GM23338 (cell line): Measurements from ENCODE around the gene DIO1. TPM values are rescaled to one million over a fixed set of nuclear protein-coding genes. Genes with fewer than 3 reads are reported as not detected.
A peak's percentile ranks its signal among the peaks of the same experiment; 100 is the strongest.

Source experiments
- ATAC-seq: fragments of 200-7000 bp; cut with Tn5 transposase; 3 replicates; pipeline ENCODE4 v1.9.1; 2020
- DNase-seq: peaks from one replicate; pipeline ENCODE4 v3.0.0-alpha.2; 2015; ENCODE audit warnings: low spot score
- H2AFZ ChIP-seq: fragments of 200-600 bp; sonication (generic); 2 replicates; pipeline ENCODE4 v1.8.0; 2016; ENCODE audit warnings: antibody characterized with exemption, mild to moderate bottlenecking, moderate library complexity
- H3F3A ChIP-seq: fragments of 200-600 bp; sonication (generic); replicated peaks from 2 replicates; pipeline ENCODE4 v1.8.0; 2017; ENCODE audit warnings: antibody characterized with exemption, mixed run types, low read depth
- H3K27ac ChIP-seq: fragments of 200-600 bp; sonication (generic); 2 replicates; pipeline ENCODE4 v1.6.1; 2016; ENCODE audit warnings: low read depth
- H3K27me3 ChIP-seq: fragments of 200-600 bp; sonication (generic); 2 replicates; pipeline ENCODE4 v1.8.0; 2016; ENCODE audit warnings: mild to moderate bottlenecking, mixed run types, moderate library complexity; ENCODE audit not compliant: insufficient read depth
- H3K36me3 ChIP-seq: fragments of 200-600 bp; sonication (generic); 2 replicates; pipeline ENCODE4 v1.8.0; 2016; ENCODE audit warnings: mild to moderate bottlenecking; ENCODE audit not compliant: insufficient read depth
- H3K4me1 ChIP-seq: fragments of 200-600 bp; sonication (generic); 2 replicates; pipeline ENCODE4 v1.8.0; 2016; ENCODE audit warnings: mild to moderate bottlenecking, moderate library complexity; ENCODE audit not compliant: insufficient read depth
- H3K4me2 ChIP-seq: fragments of 200-600 bp; sonication (generic); 2 replicates; pipeline ENCODE4 v1.7.1; 2017; ENCODE audit warnings: mixed run types
- H3K4me3 ChIP-seq: fragments of 200-600 bp; sonication (generic); 2 replicates; pipeline ENCODE4 v1.6.1; 2016; ENCODE audit warnings: mixed run types
- H3K79me2 ChIP-seq: fragments of 200-600 bp; sonication (generic); replicated peaks from 2 replicates; pipeline ENCODE4 v1.8.0; 2017; ENCODE audit warnings: mild to moderate bottlenecking; ENCODE audit not compliant: insufficient read depth
- H3K9me2 ChIP-seq: fragments of 200-600 bp; sonication (generic); 2 replicates; pipeline ENCODE4 v1.8.0; 2017; ENCODE audit not compliant: insufficient read depth
- H4K20me1 ChIP-seq: fragments of 200-600 bp; sonication (generic); replicated peaks from 2 replicates; pipeline ENCODE4 v1.8.0; 2017; ENCODE audit warnings: mild to moderate bottlenecking; ENCODE audit not compliant: insufficient read depth
- H3K27ac Mint-ChIP-seq: 2 replicates; pipeline ENCODE4 v1.8.0; 2020; ENCODE audit warnings: inconsistent platforms, mild to moderate bottlenecking, moderate library complexity, mixed read lengths
- H3K27me3 Mint-ChIP-seq: 3 replicates; pipeline ENCODE4 v1.8.0; 2022; ENCODE audit warnings: low read depth, mild to moderate bottlenecking, moderate library complexity, mixed read lengths, inconsistent platforms; ENCODE audit not compliant: insufficient read depth, poor library complexity
- H3K36me3 Mint-ChIP-seq: 3 replicates; pipeline ENCODE4 v1.8.0; 2021; ENCODE audit warnings: low read depth, mild to moderate bottlenecking, inconsistent platforms, moderate library complexity, mixed read lengths
- H3K4me1 Mint-ChIP-seq: 3 replicates; pipeline ENCODE4 v1.8.0; 2020; ENCODE audit warnings: mild to moderate bottlenecking, inconsistent platforms, mixed read lengths
- H3K4me3 Mint-ChIP-seq: 3 replicates; pipeline ENCODE4 v1.8.0; 2021; ENCODE audit warnings: moderate library complexity, mild to moderate bottlenecking, inconsistent platforms, mixed read lengths
- H3K9me3 Mint-ChIP-seq: 3 replicates; pipeline ENCODE4 v1.8.0; 2020; ENCODE audit warnings: moderate library complexity, mild to moderate bottlenecking, inconsistent platforms, mixed read lengths
- EZH2 ChIP-seq: fragments of 200-600 bp; sonication (generic); IDR thresholded peaks from one replicate; pipeline ENCODE4 v1.8.0; 2017; ENCODE audit warnings: antibody characterized with exemption, mild to moderate bottlenecking, low read depth; ENCODE audit not compliant: unreplicated experiment
- JUNB ChIP-seq: IDR thresholded peaks from one replicate; pipeline ENCODE4 v1.6.1; 2016; ENCODE audit warnings: antibody characterized with exemption; ENCODE audit not compliant: unreplicated experiment
- long read RNA-seq: library from polyadenylated mRNA; unstranded; transcript quantifications from one replicate; pipeline ENCODE4 v2.0.0, GENCODE V29; 2020; ENCODE audit not compliant: unreplicated experiment
- polyA plus RNA-seq: library from polyadenylated mRNA; unstranded; fragments of >200 nt; fragmentation: Nextera tagmentation; extraction: Ambion mirVana; gene quantifications from 2 replicates; pipeline ENCODE4 v1.2.1, GENCODE V29; 2016
- total RNA-seq: library from RNA; depleted of rRNA; stranded (reverse); fragments of >200 nt; shearing (Covaris generic); gene quantifications from 2 replicates; pipeline ENCODE4 v1.2.3, GENCODE V29; 2014; rRNA removed
- TF ChIP-seq, protein P1 (sequence below): IDR thresholded peaks from one replicate; pipeline ENCODE4 v1.6.1; 2018; ENCODE audit warnings: antibody characterized with exemption; ENCODE audit not compliant: unreplicated experiment
- TF ChIP-seq, protein P2 (sequence below): fragments of 250-450 bp; sonication (Bioruptor Pico); IDR thresholded peaks from 2 replicates; pipeline ENCODE4 v1.5.0; 2020; ENCODE audit warnings: mild to moderate bottlenecking, moderate library complexity

Gene DIO1
- total RNA-seq (not detected in 2 replicates), polyA plus RNA-seq (0.27 TPM in 1 of 2 replicates, not detected in the other)
- long read RNA-seq, result 0 reads

DNA sequence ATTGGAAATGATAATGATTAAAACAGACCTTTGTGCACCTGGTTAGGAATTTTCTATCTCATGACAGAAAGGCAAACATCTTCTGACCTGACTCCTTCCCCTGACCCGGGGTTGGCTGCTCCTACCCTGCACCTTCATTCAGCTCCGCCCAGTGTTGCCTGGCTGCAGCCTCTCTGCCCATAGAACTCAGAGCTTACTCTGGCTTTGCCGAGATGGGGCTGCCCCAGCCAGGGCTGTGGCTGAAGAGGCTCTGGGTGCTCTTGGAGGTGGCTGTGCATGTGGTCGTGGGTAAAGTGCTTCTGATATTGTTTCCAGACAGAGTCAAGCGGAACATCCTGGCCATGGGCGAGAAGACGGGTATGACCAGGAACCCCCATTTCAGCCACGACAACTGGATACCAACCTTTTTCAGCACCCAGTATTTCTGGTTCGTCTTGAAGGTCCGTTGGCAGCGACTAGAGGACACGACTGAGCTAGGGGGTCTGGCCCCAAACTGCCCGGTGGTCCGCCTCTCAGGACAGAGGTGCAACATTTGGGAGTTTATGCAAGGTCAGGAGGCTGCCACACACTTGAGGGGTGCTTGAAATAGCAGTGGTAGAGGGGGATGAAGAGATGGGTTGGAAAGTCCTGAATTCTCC is at the start of gene DIO1:
Gene DIO1 (plus strand): TSS at position 189 of the 638 bp plus-strand sequence. CDS start 24 bp downstream, at position 213.
- H3K27me3 ChIP-seq, result no peaks in the 10 kb centered on the region
- TF ChIP-seq EZH2 (no peak), JUNB (no peak)
- TF ChIP-seq, protein P1, sequence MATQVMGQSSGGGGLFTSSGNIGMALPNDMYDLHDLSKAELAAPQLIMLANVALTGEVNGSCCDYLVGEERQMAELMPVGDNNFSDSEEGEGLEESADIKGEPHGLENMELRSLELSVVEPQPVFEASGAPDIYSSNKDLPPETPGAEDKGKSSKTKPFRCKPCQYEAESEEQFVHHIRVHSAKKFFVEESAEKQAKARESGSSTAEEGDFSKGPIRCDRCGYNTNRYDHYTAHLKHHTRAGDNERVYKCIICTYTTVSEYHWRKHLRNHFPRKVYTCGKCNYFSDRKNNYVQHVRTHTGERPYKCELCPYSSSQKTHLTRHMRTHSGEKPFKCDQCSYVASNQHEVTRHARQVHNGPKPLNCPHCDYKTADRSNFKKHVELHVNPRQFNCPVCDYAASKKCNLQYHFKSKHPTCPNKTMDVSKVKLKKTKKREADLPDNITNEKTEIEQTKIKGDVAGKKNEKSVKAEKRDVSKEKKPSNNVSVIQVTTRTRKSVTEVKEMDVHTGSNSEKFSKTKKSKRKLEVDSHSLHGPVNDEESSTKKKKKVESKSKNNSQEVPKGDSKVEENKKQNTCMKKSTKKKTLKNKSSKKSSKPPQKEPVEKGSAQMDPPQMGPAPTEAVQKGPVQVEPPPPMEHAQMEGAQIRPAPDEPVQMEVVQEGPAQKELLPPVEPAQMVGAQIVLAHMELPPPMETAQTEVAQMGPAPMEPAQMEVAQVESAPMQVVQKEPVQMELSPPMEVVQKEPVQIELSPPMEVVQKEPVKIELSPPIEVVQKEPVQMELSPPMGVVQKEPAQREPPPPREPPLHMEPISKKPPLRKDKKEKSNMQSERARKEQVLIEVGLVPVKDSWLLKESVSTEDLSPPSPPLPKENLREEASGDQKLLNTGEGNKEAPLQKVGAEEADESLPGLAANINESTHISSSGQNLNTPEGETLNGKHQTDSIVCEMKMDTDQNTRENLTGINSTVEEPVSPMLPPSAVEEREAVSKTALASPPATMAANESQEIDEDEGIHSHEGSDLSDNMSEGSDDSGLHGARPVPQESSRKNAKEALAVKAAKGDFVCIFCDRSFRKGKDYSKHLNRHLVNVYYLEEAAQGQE, result no peak
- TF ChIP-seq, protein P2, sequence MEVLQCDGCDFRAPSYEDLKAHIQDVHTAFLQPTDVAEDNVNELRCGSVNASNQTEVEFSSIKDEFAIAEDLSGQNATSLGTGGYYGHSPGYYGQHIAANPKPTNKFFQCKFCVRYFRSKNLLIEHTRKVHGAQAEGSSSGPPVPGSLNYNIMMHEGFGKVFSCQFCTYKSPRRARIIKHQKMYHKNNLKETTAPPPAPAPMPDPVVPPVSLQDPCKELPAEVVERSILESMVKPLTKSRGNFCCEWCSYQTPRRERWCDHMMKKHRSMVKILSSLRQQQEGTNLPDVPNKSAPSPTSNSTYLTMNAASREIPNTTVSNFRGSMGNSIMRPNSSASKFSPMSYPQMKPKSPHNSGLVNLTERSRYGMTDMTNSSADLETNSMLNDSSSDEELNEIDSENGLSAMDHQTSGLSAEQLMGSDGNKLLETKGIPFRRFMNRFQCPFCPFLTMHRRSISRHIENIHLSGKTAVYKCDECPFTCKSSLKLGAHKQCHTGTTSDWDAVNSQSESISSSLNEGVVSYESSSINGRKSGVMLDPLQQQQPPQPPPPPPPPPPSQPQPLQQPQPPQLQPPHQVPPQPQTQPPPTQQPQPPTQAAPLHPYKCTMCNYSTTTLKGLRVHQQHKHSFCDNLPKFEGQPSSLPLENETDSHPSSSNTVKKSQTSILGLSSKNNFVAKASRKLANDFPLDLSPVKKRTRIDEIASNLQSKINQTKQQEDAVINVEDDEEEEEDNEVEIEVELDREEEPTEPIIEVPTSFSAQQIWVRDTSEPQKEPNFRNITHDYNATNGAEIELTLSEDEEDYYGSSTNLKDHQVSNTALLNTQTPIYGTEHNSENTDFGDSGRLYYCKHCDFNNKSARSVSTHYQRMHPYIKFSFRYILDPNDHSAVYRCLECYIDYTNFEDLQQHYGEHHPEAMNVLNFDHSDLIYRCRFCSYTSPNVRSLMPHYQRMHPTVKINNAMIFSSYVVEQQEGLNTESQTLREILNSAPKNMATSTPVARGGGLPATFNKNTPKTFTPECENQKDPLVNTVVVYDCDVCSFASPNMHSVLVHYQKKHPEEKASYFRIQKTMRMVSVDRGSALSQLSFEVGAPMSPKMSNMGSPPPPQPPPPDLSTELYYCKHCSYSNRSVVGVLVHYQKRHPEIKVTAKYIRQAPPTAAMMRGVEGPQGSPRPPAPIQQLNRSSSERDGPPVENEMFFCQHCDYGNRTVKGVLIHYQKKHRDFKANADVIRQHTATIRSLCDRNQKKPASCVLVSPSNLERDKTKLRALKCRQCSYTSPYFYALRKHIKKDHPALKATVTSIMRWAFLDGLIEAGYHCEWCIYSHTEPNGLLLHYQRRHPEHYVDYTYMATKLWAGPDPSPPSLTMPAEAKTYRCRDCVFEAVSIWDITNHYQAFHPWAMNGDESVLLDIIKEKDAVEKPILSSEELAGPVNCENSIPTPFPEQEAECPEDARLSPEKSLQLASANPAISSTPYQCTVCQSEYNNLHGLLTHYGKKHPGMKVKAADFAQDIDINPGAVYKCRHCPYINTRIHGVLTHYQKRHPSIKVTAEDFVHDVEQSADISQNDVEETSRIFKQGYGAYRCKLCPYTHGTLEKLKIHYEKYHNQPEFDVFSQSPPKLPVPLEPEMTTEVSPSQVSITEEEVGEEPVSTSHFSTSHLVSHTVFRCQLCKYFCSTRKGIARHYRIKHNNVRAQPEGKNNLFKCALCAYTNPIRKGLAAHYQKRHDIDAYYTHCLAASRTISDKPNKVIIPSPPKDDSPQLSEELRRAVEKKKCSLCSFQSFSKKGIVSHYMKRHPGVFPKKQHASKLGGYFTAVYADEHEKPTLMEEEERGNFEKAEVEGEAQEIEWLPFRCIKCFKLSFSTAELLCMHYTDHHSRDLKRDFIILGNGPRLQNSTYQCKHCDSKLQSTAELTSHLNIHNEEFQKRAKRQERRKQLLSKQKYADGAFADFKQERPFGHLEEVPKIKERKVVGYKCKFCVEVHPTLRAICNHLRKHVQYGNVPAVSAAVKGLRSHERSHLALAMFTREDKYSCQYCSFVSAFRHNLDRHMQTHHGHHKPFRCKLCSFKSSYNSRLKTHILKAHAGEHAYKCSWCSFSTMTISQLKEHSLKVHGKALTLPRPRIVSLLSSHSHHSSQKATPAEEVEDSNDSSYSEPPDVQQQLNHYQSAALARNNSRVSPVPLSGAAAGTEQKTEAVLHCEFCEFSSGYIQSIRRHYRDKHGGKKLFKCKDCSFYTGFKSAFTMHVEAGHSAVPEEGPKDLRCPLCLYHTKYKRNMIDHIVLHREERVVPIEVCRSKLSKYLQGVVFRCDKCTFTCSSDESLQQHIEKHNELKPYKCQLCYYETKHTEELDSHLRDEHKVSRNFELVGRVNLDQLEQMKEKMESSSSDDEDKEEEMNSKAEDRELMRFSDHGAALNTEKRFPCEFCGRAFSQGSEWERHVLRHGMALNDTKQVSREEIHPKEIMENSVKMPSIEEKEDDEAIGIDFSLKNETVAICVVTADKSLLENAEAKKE, result no peak
- peaks cover 7% of the 10 kb centered on the region for H3K27me3 Mint-ChIP-seq
- H3K4me3 ChIP-seq, result no peak within 1 kb of the TSS
- DNase-seq, result peak; percentile 47
- no peak within 1 kb of the TSS for H3K4me2 ChIP-seq
- no peaks in the 10 kb centered on the region for H3K79me2 ChIP-seq
- no peaks in the 10 kb centered on the region; the same call in 1 of the 2 replicates for H3K4me1 ChIP-seq
- no peaks in the 10 kb centered on the region for H3K36me3 ChIP-seq
- H4K20me1 ChIP-seq, result no peaks in the 10 kb centered on the region
- peak within 1 kb of the TSS; percentile 80; the same call in 1 of the 2 replicates for H2AFZ ChIP-seq
- no peak within 1 kb of the TSS for H3K27ac ChIP-seq
- peak; percentile 57 for ATAC-seq
- no peak within 1 kb of the TSS for H3K4me3 Mint-ChIP-seq
- no peaks in the 10 kb centered on the region; the same call in 1 of the 2 replicates for H3F3A ChIP-seq
- H3K4me1 Mint-ChIP-seq, result peaks cover 10% of the 10 kb centered on the region; the same call in 2 of the 3 replicates
- no peak within 1 kb of the TSS for H3K27ac Mint-ChIP-seq
- no peaks in the 10 kb centered on the region for H3K9me2 ChIP-seq
- no peaks in the 10 kb centered on the region for H3K9me3 Mint-ChIP-seq
- H3K36me3 Mint-ChIP-seq, result no peaks in the 10 kb centered on the region
